ENCODE measurements around the gene MTM1. TPM values are rescaled to one million over a fixed set of nuclear protein-coding genes. Genes with fewer than 3 reads are reported as not detected.
A peak's percentile ranks its signal among the peaks of the same experiment; 100 is the strongest.

The MTM1 gene
- polyA plus RNA-seq, 1 donor from 2014 or later, result 7.1 TPM

GRCh38 chrX:150692296-150692695, 123.9 kb downstream of the MTM1 start:
- no peaks in the 10 kb centered on the region for H3K36me3 ChIP-seq (ENCODE audit: insufficient read depth, low read length)
- peak overlapping the region; percentile 66 for H3K9ac ChIP-seq (ENCODE audit: low read length)
- H3K79me2 ChIP-seq (replicated peaks; ENCODE audit: insufficient read depth, low read length), result no peaks in the 10 kb centered on the region
- H3K9me2 ChIP-seq (ENCODE audit: insufficient read depth, low read length), result no peaks in the 10 kb centered on the region
- H3F3A ChIP-seq (ENCODE audit: insufficient read depth, low read length, poor library complexity, severe bottlenecking), result no peaks in the 10 kb centered on the region
- H3K27me3 ChIP-seq (ENCODE audit: insufficient read depth, low read depth, low read length), result no peaks in the 10 kb centered on the region
- no peak overlapping the region for H2AFZ ChIP-seq (ENCODE audit: low read depth, low read length)
- no peaks in the 10 kb centered on the region for H3K9me3 ChIP-seq (ENCODE audit: low read length)
- no peaks in the 10 kb centered on the region for H4K20me1 ChIP-seq (ENCODE audit: insufficient read depth)
- no peak for TF ChIP-seq TAF1 (IDR thresholded peaks at IDR 0.05; ENCODE audit: low read depth)
- TF ChIP-seq, protein P1, sequence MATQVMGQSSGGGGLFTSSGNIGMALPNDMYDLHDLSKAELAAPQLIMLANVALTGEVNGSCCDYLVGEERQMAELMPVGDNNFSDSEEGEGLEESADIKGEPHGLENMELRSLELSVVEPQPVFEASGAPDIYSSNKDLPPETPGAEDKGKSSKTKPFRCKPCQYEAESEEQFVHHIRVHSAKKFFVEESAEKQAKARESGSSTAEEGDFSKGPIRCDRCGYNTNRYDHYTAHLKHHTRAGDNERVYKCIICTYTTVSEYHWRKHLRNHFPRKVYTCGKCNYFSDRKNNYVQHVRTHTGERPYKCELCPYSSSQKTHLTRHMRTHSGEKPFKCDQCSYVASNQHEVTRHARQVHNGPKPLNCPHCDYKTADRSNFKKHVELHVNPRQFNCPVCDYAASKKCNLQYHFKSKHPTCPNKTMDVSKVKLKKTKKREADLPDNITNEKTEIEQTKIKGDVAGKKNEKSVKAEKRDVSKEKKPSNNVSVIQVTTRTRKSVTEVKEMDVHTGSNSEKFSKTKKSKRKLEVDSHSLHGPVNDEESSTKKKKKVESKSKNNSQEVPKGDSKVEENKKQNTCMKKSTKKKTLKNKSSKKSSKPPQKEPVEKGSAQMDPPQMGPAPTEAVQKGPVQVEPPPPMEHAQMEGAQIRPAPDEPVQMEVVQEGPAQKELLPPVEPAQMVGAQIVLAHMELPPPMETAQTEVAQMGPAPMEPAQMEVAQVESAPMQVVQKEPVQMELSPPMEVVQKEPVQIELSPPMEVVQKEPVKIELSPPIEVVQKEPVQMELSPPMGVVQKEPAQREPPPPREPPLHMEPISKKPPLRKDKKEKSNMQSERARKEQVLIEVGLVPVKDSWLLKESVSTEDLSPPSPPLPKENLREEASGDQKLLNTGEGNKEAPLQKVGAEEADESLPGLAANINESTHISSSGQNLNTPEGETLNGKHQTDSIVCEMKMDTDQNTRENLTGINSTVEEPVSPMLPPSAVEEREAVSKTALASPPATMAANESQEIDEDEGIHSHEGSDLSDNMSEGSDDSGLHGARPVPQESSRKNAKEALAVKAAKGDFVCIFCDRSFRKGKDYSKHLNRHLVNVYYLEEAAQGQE (IDR thresholded peaks at IDR 0.05; ENCODE audit: borderline replicate concordance), result no peak
- TF ChIP-seq, protein P2, sequence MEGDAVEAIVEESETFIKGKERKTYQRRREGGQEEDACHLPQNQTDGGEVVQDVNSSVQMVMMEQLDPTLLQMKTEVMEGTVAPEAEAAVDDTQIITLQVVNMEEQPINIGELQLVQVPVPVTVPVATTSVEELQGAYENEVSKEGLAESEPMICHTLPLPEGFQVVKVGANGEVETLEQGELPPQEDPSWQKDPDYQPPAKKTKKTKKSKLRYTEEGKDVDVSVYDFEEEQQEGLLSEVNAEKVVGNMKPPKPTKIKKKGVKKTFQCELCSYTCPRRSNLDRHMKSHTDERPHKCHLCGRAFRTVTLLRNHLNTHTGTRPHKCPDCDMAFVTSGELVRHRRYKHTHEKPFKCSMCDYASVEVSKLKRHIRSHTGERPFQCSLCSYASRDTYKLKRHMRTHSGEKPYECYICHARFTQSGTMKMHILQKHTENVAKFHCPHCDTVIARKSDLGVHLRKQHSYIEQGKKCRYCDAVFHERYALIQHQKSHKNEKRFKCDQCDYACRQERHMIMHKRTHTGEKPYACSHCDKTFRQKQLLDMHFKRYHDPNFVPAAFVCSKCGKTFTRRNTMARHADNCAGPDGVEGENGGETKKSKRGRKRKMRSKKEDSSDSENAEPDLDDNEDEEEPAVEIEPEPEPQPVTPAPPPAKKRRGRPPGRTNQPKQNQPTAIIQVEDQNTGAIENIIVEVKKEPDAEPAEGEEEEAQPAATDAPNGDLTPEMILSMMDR (IDR thresholded peaks at IDR 0.05; ENCODE audit: poor library complexity, severe bottlenecking), result no peak
- TF ChIP-seq SMC3 (conservative IDR thresholded peaks at IDR 0.05; ENCODE audit: poor library complexity), result no peak
- TF ChIP-seq RAD21 (conservative IDR thresholded peaks at IDR 0.05), result no peak
- TF ChIP-seq EP300 (conservative IDR thresholded peaks at IDR 0.05; ENCODE audit: poor library complexity, severe bottlenecking), result no peak
- no peak for TF ChIP-seq MXI1 (conservative IDR thresholded peaks at IDR 0.05; ENCODE audit: poor library complexity, severe bottlenecking)
- TF ChIP-seq EZH2 (IDR thresholded peaks at IDR 0.05; ENCODE audit: borderline replicate concordance, insufficient read depth, low read length, poor library complexity, severe bottlenecking), result no peak
- no peak for TF ChIP-seq POLR2AphosphoS5 (IDR thresholded peaks at IDR 0.05)
- H3K4me3 ChIP-seq (ENCODE audit: low read length), result peak overlapping the region; percentile 67
- no peak overlapping the region for H3K27ac ChIP-seq (ENCODE audit: low read length)
- no peak overlapping the region for H3K4me2 ChIP-seq (ENCODE audit: low read length)

DNA sequence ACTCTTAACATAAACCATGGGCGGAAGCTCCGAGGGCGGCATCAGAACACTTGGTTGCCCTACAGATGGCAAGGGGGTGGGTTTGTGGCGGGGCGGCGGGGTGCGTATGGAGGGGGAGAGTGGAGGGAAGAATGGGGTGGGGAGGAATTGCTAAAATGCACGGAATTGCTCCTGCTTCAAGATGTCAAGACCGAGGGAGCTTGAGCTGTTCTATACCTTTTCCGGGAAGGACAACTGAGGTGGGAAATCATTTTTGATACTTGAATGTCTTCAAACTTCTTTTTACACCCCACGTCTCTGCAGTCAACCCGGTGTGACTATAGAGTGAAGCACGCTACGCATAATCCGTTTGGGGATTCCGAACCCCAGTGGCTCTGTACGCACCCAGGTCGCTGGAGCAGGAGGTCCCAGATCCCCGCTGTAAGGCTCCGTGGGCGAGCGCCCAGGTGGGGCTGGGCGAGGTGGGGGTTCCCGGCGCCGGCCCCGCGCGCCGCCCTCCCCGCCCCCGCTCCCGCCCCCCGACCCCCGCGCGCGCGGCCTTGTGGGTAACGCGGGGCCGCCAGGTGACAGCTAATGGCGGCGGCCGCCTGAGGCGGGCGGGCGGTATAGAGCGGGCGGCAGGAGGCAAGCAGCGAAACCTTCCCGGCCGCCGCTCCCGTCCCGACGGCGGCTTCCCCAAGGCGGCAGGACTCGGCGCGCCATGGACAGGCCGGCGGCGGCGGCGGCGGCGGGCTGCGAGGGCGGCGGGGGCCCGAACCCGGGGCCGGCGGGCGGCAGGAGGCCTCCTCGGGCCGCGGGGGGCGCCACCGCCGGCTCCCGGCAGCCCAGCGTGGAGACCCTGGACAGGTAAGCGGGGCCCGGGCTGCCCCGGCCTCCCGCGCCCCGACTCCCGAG, 124.7 kb downstream of the MTM1 start, which contains the start of gene MTMR1:
Gene MTMR1 (plus strand): TSS at position 566 of the 894 bp plus-strand sequence. CDS start 135 bp downstream, at position 701.
- Histone ChIP-seq H3K9ac (ENCODE audit: low read length) (peak within 1 kb of the TSS; percentile 66), H3F3A (ENCODE audit: insufficient read depth, low read length, poor library complexity, severe bottlenecking) (no peaks in the 10 kb centered on the region), H3K79me2 (replicated peaks; ENCODE audit: insufficient read depth, low read length) (no peaks in the 10 kb centered on the region), H3K4me2 (ENCODE audit: low read length) (peak within 1 kb of the TSS; percentile 65), H2AFZ (ENCODE audit: low read depth, low read length) (peak within 1 kb of the TSS; percentile 27), H3K4me3 (ENCODE audit: low read length) (peak within 1 kb of the TSS; percentile 69), H3K36me3 (ENCODE audit: insufficient read depth, low read length) (no peaks in the 10 kb centered on the region), H3K27ac (ENCODE audit: low read length) (peak within 1 kb of the TSS; percentile 37), H3K9me2 (ENCODE audit: insufficient read depth, low read length) (no peaks in the 10 kb centered on the region), H3K9me3 (ENCODE audit: low read length) (no peaks in the 10 kb centered on the region), H4K20me1 (ENCODE audit: insufficient read depth) (no peaks in the 10 kb centered on the region), H3K27me3 (ENCODE audit: insufficient read depth, low read depth, low read length) (no peaks in the 10 kb centered on the region)
- TF ChIP-seq TAF1 (IDR thresholded peaks at IDR 0.05; ENCODE audit: low read depth) (no peak), EZH2 (IDR thresholded peaks at IDR 0.05; ENCODE audit: borderline replicate concordance, insufficient read depth, low read length, poor library complexity, severe bottlenecking) (no peak), EP300 (conservative IDR thresholded peaks at IDR 0.05; ENCODE audit: poor library complexity, severe bottlenecking) (no peak), POLR2AphosphoS5 (IDR thresholded peaks at IDR 0.05) (peak; percentile 40)
- TF ChIP-seq, protein P1 (IDR thresholded peaks at IDR 0.05; ENCODE audit: borderline replicate concordance), result peak; percentile 15

All from neural cell (in vitro differentiated cells).